GM21723 (cell line): ENCODE measurements around the gene ALOXE3.

Experiments
- ATAC-seq: cut with Tn5 transposase; IDR thresholded peaks from one replicate; pipeline ENCODE4 v1.9.1; 2021; ENCODE audit warnings: mild to moderate bottlenecking, moderate library complexity; ENCODE audit not compliant: unreplicated experiment

Gene ALOXE3

DNA sequence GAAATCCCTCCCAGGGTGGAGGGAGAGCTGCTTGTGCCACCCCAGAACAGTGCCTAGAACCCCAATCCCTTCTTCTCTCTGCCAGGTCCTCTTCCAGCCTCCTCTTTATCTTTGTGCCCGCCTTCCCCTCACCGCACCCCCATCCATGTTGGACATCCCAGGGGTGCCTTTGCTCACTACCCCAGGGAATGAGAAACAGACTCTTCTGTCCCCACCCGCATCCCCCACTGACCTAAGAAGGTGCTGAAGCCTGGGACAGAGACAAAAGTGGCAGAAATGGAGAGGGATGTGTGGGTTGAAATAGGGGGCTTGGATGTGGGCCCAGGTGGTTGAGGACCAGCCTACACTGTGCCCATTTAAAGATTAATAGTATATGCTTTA, 62.5 kb downstream of the ALOXE3 start:
- no peak for ATAC-seq

DNA sequence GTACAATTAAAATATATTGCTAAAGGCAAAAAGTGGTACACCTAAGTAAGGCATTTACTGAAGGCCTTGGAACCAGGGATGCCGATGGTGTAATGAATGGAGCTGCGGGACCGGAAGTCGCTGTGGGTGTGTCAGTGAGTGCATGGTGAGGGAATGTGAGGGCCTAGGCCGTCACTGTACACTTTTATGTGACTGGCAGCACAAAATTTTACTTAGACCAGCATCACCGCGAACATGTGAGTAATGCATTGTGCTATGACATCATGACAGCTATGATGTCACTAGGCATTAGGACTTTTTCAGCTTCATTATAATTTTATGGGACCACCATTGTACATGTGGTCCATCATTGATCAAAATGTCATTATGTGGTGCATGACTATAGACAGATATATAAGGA, 64.7 kb downstream of the ALOXE3 start:
- no peak for ATAC-seq

DNA sequence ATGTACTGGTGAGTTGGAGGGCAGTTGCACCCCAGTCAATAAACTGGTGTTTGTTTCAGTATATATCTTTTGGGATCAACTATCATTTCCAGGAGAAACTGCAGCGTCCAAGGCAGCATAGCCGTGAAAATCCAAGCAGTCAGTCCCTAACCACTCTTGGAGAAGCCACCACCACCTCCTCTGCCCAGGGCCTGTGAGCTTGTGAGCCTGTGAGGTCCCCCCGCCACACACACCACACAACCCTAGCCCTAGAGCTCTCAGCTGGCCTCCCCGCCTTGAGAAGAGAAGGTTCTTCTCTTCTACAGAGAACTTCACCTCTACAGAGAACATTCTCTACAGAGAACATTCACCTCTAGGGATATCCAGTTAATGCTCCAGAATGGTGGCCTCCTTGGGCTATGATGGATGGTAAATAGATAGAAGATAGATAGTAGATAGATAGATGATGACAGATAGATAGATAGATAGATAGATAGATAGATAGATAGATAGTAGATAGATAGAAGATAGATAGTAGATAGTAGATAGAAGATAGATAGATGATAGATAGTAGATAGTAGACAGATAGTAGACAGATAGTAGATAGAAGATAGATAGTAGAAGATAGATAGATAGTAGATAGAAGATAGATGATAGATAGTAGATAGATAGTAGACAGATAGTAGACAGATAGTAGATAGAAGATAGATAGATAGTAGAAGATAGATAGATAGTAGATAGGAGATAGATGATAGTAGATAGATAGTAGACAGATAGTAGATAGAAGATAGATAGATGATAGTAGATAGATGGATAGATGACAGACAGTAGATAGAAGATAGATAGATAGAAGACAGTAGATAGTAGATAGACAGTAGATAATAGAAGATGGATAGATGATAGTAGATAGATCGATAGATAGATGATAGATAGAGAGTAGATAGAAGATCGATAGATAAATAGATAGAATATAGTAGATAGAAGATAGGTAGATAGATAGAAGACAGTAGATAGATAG, 65.8 kb downstream of the ALOXE3 start:
- no peak for ATAC-seq

DNA sequence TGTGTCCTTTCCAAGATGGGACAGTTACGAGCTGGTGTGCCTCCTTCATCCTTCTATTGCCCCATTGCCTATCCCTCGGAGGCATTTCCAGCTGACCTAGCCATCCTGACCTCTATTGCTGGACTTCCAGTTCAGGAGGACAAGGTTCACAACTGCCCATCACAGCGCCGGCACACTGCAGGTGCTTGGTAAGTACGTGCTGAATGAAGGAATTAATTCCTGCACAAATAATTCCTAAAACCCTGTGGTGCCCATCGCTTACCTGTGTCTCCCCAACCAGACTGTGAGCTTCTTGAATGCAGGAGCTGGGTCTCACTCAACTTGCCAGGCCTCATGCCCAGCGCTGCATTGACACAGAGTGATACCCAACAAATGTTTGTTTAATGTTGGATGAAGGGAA, 66.5 kb downstream of the ALOXE3 start:
- no peak for ATAC-seq

DNA sequence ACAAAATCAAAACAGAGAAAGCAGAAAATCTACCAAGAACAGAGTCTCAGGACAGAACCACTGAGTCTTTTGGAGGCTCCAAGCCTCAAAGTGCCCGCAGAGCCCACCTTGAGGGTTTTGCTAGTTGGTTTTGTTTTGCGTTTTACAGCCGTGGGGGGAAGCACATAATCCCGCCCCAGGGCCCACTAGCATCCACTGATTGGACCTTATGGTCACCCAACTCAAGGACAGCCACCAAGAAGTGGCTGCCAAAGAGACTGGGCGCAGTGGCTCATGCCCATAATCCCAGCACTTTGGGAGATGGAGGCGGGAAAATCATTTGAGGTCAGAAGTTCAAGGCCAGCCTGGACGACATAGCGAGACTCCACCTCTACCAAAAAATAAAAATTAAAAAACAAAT, 69.6 kb downstream of the ALOXE3 start:
- no peak for ATAC-seq

DNA sequence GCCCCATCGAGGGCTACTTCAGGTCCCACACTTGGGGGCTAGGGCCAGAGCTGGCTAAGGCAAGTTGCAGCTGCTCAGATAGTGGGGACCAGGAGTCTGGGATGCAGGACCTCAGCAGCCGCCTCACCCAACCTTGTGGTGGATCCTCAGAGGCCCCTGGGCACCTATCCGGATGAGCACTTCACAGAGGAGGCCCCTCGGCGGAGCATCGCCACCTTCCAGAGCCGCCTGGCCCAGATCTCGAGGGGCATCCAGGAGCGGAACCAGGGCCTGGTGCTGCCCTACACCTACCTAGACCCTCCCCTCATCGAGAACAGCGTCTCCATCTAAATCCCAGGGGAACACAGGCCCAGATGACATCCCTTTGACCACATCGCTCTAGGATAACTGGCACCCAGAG, 70.1 kb downstream of the ALOXE3 start:
- ATAC-seq: no peak

DNA sequence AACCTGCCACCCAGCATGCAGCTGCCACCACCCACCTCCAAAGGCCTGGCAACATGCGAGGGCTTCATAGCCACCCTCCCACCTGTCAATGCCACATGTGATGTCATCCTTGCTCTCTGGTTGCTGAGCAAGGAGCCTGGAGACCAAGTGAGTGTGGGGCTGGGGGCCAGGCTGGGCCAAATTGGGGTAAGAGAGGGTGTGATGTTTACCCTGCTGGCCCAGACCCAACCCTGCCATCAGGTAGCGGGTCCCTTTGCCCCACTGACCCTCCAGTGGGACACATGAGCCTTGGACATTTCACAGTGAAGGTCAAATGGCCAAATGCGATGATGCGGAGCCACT, 70.6 kb downstream of the ALOXE3 start:
- ATAC-seq: no peak

DNA sequence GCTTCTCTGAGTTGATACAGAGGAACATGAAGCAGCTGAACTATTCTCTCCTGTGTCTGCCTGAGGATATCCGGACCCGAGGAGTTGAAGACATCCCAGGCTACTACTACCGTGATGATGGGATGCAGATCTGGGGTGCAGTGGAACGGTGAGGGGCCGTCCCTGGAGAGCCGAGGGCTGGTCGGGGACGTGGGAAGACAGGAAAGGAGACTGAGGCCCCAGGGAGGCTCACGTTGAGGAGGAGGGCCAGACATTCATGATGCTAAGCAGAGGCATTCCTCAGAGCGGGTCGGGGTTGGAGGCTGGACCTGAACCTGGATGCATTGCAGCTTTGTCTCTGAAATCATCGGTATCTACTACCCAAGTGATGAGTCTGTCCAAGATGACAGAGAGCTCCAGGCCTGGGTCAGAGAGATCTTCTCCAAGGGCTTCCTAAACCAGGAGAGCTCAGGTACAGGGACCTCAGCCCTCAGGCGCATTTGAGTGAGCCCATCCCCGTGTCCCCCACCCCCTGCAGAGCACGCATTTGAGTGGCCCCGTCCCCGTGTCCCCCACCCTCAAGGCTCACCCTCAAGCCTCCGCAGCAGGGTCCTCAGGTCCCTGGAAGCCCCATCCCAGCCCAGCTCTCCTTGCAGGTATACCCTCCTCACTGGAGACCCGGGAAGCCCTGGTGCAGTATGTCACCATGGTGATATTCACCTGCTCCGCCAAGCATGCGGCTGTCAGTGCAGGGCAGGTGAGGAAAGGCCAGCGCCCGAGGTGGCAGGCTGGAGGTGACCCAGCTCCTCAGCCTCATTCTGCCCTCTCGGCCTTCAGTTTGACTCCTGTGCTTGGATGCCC, 71.2 kb downstream of the ALOXE3 start:
- no peak for ATAC-seq

DNA sequence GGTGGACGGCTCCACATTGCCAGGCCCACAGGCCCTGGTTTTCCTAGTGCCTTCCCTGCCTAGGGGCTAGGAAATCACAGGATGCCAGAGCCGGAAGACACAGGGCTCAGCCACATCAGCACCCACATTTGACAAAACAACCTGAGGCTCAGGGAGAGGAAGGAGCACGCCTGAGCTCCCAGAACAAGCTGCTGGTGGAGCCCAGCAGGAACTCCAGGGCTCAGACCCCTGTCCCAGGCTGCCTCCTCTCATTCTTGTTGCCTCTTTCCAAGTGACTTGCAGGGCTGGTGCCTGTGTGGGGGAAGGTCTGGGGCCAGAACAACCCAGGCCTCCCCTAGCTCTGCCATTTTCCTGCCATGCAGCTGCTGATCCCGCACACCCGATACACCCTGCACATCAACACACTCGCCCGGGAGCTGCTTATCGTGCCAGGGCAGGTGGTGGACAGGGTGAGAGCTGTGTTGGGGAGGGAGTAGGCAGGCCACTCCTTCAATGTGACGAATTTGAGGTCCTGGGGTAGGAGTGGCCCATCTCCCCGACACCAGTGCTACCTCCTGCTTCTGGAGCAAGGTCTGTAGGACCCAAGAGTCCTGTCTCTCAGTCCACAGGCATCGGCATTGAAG, 71.9 kb downstream of the ALOXE3 start:
- ATAC-seq: no peak
